Gastrocnemius medialis (tissue), 4 donors: ENCODE results near the gene TFAP2A.

Source experiments
- CTCF ChIP-seq, 5 experiments: fragments of 450-650 bp in 3 of 5; fragments of 200-600 bp in 2 of 5; sonication (generic) in 2 of 5; IDR thresholded peaks in 4 of 5; conservative IDR thresholded peaks in 1 of 5; 1 replicate in 4 of 5; 2 replicates in 1 of 5; pipeline ENCODE4 v1.5.1; 2016 to 2019; ENCODE audit warnings: antibody characterized with exemption in 5 of 5, mild to moderate bottlenecking in 3 of 5, moderate library complexity in 3 of 5
- POLR2A ChIP-seq, 2 donors: fragments of 450-650 bp; IDR thresholded peaks; one replicate each; pipeline ENCODE4 v1.6.1; 2017; ENCODE audit warnings: antibody characterized with exemption in 2 of 2, mild to moderate bottlenecking in 2 of 2, moderate library complexity in 2 of 2

- TF ChIP-seq CTCF (IDR thresholded peaks at IDR 0.05 in 4 of 5, conservative IDR thresholded peaks at IDR 0.05 in 1 of 5) (no peak), POLR2A (IDR thresholded peaks at IDR 0.05) (no peak)
Measured at GRCh38 chr6:10401632-10402223, 13.1 kb downstream of the TFAP2A start.
